ENCODE data around the gene NCAN.

NCAN gene

GRCh38 chr19:19269952-19270694 is 58.4 kb downstream of the NCAN start:
- TF ChIP-seq ZNF274 (IDR thresholded peaks at IDR 0.05; ENCODE audit: low read depth, low read length): no peak

DNA sequence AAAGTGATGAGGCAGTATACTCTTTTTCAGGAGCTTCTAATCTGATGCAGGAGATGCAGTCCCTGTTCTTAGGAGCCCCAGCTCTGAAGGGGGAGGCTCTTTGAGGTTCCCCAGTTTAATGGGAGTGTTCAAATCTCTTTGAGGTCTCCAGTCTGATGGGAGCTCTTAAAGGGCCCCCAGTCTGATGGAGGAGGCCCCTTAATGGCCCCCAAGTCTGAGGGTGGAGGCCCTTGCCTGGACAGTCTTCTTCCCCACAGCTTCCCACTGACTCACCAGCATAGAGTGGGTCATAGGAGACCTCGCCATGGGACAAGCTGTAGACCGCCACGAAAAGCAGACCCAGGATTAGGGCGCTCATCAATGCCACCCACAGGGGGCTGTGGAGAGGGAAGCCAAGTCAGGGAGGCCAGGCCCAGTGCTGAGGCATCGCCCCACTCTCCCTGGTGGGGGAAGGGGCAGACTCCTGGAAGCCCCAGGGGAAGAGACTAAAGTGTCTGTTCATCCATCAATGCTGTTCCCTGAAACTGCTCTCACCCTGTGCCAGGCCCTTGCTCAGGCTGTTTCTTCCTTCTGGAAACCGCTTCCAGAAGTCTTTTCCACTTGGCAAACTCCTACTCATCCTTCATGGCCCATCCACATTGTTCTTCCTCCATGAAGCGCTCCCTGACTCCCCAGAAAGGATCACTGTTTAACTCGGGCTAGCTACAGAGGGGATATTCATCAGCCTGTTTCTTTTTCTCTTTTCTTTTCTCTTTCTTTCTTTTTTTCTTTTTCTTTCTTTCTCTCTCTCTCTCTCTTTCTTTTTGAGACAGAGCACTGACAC is 59.2 kb downstream of the NCAN start:
- TF ChIP-seq ZNF274 (IDR thresholded peaks at IDR 0.05; ENCODE audit: low read depth, low read length): no peak
- no peak overlapping the region for H3K4me3 ChIP-seq (ENCODE audit: low read length)

More at GRCh38 chr19:19269952-19270694, 58.4 kb downstream of the NCAN start:
- no peak overlapping the region for H3K4me3 ChIP-seq (ENCODE audit: low read length)

DNA sequence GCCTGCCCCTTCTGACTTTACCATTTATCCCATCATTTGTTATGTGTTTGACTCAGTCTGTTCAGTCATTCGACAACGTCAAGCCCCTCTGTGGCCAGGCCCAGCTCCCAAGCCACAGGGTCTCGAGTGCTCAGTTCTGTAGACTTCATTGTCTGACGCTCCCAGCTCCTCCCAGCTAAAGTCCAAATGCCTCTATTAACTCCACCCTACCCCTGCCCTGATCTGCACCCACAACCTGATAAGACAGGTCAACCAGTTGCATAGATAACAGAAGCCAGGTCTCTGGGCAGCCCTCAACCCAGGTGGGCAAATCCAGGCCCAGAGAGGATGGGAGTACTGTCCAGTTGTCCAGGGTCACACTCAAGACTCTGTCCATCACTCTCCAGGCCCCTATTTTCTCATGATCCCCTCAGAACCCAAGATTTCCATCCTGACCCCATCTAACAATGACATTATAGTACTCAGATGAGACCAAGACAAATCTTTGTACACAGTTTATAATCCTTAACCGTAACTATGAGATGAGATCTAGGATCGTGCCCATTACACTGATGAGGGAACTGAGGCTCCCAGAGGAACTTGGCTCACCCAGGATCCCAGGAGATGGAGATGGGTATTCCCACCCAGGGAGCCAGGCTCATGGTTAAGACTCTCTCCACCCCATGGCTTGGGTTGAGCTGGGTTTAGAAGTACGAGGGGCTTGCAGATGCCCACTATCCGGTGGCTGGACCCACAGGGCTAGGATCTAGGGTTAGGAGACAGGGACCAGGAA is 60.3 kb downstream of the NCAN start:
- H3K4me3 ChIP-seq (ENCODE audit: low read length): no peak overlapping the region
- TF ChIP-seq ZNF274 (IDR thresholded peaks at IDR 0.05; ENCODE audit: low read depth, low read length): no peak

GRCh38 chr19:19274146-19274545 is 62.4 kb downstream of the NCAN start:
- no peak overlapping the region for H3K4me3 ChIP-seq (ENCODE audit: low read length)
- no peak for TF ChIP-seq ZNF274 (IDR thresholded peaks at IDR 0.05; ENCODE audit: low read depth, low read length)

DNA sequence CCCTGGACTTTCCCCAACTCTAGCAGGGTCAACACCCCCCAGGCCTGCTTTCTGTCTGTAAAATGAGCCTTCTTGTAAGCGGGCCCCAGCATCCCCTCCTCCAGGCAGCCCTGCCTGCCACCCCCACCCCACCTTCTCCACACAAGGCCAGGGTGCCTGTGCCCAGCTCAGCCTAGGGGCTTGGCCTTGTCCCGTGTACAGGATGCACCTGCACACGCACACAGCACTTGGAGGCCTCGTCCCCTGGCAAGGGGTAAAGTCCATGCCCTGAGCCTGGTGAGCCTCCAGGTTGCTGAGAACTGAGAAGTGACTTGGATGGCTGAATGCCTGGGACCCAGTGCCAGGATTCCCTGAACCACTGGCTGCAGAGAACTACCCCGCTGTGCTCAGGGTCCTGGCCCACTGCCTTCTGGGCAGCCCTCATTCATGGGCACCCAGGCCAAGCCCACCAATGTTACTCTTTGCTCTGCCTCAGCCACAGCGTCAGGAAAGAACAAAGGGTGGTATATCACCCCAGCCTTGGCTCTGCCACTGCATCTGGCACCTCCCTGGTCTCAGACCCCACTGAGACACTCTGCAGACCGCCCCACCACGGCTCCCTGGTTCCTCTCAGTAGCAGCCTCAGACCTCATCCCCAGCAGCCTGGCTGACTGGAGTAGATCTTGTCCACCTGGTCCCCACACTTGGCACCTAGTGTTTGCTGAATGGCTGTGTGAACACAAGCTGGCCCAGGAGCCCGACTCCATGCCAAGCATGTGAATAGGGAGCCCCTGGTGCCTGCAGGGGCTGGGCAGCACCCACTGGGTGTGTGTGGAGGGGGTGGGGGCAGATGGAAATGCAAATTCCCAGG is 63.2 kb downstream of the NCAN start:
- no peak for TF ChIP-seq ZNF274 (IDR thresholded peaks at IDR 0.05; ENCODE audit: low read depth, low read length)
- no peak overlapping the region for H3K4me3 ChIP-seq (ENCODE audit: low read length)

DNA sequence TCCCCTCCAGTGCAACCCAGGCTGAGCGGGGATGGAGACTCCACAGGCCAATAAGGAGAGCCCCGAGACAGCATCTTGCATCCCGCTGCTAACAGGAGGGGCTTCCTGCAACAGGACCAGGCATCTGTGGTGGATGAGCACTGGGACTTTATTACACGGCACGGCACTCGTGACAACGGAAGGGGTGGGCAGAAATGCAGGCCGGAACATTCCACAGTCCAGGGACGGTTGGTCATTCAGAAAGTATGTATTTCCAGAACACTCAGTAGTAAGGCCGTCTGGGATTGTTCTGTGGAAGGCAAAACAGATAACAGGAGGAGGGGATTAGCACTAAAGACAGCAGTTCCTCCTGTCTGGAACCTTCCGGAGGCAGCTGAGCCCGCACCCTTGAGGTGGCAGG is 64.6 kb downstream of the NCAN start:
- no peak for TF ChIP-seq ZNF274 (IDR thresholded peaks at IDR 0.05; ENCODE audit: low read depth, low read length)
- H3K4me3 ChIP-seq (ENCODE audit: low read length): no peak overlapping the region

- H3K4me3 ChIP-seq (ENCODE audit: low read length): no peak overlapping the region
- TF ChIP-seq ZNF274 (IDR thresholded peaks at IDR 0.05; ENCODE audit: low read depth, low read length): no peak
Observed at GRCh38 chr19:19276851-19277250, 65.1 kb downstream of the NCAN start.

- no peak for TF ChIP-seq ZNF274 (IDR thresholded peaks at IDR 0.05; ENCODE audit: low read depth, low read length)
- H3K4me3 ChIP-seq (ENCODE audit: low read length): no peak overlapping the region
Observed at GRCh38 chr19:19278315-19278714, 66.6 kb downstream of the NCAN start.

- H3K4me3 ChIP-seq (ENCODE audit: low read length): no peak overlapping the region
- TF ChIP-seq ZNF274 (IDR thresholded peaks at IDR 0.05; ENCODE audit: low read depth, low read length): no peak
Observed at GRCh38 chr19:19279062-19279612, 67.4 kb downstream of the NCAN start.

- H3K4me3 ChIP-seq (ENCODE audit: low read length): no peak overlapping the region
- TF ChIP-seq ZNF274 (IDR thresholded peaks at IDR 0.05; ENCODE audit: low read depth, low read length): no peak
Observed at GRCh38 chr19:19279853-19280252, 68.1 kb downstream of the NCAN start.

DNA sequence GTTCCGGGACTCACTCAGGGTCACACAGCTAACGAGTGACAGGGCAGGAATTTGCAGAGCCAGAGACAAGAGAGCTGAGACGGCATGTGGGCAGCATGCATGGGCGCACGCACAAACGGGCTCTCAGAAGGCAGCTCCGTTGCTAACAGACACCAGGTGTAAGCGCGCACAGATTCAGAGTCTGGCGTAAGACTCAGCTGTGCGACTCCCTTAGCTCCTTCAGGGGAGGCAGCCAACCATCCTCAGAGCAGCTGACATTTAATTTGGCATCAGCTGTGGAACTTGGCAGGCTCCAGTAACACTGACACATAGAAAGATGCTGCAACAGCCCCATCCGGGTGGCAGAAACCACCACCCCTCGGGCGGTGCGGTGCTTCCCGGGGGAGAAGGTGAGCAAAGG is 68.8 kb downstream of the NCAN start:
- no peak overlapping the region for H3K4me3 ChIP-seq (ENCODE audit: low read length)
- no peak for TF ChIP-seq ZNF274 (IDR thresholded peaks at IDR 0.05; ENCODE audit: low read depth, low read length)

GRCh38 chr19:19285686-19286085 is 73.9 kb downstream of the NCAN start:
- TF ChIP-seq ZNF274 (IDR thresholded peaks at IDR 0.05; ENCODE audit: low read depth, low read length): no peak
- H3K4me3 ChIP-seq (ENCODE audit: low read length): no peak overlapping the region

DNA sequence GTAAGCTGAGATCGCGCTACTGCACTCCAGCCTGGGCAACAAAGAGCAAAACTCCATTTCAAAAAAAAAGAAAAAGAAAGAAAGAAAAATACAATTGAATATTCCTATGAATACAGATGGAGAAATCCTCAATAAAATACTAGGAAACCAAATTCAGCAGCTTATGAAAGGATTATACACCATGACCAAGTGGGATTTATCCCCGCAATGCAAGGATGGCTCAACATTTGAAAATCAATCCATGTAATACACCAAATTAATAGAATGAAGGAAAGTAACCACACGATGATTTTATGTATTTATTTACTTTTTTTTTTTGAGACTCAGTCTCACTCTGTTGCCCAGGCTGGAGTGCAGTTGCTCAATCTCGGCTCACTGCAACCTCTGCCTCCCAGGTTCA is 80.8 kb downstream of the NCAN start:
- no peak overlapping the region for H3K4me3 ChIP-seq (ENCODE audit: low read length)
- no peak for TF ChIP-seq ZNF274 (IDR thresholded peaks at IDR 0.05; ENCODE audit: low read depth, low read length)

All from GM08714 (cell line).